ENCODE results near the gene MICAL2.

Gene MICAL2

GRCh38 chr11:12073886-12074285 is 36.5 kb upstream of the MICAL2 start:
- TF ChIP-seq ARNTL (CRISPR knock-in tag; IDR thresholded peaks at IDR 0.05; ENCODE audit: borderline replicate concordance, low read depth): no peak
- TF ChIP-seq TOX (CRISPR knock-in tag; IDR thresholded peaks at IDR 0.05; ENCODE audit: borderline replicate concordance): no peak
- TF ChIP-seq, protein P1, sequence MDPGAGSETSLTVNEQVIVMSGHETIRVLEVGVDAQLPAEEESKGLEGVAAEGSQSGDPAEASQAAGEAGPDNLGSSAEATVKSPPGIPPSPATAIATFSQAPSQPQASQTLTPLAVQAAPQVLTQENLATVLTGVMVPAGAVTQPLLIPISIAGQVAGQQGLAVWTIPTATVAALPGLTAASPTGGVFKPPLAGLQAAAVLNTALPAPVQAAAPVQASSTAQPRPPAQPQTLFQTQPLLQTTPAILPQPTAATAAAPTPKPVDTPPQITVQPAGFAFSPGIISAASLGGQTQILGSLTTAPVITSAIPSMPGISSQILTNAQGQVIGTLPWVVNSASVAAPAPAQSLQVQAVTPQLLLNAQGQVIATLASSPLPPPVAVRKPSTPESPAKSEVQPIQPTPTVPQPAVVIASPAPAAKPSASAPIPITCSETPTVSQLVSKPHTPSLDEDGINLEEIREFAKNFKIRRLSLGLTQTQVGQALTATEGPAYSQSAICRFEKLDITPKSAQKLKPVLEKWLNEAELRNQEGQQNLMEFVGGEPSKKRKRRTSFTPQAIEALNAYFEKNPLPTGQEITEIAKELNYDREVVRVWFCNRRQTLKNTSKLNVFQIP (CRISPR knock-in tag; IDR thresholded peaks at IDR 0.05; ENCODE audit: borderline replicate concordance, low read depth): no peak
- no peak for TF ChIP-seq ZC3H10 (CRISPR knock-in tag; IDR thresholded peaks at IDR 0.05)
- TF ChIP-seq GLIS3 (CRISPR knock-in tag; IDR thresholded peaks at IDR 0.05): no peak
- ATAC-seq: no peak

DNA sequence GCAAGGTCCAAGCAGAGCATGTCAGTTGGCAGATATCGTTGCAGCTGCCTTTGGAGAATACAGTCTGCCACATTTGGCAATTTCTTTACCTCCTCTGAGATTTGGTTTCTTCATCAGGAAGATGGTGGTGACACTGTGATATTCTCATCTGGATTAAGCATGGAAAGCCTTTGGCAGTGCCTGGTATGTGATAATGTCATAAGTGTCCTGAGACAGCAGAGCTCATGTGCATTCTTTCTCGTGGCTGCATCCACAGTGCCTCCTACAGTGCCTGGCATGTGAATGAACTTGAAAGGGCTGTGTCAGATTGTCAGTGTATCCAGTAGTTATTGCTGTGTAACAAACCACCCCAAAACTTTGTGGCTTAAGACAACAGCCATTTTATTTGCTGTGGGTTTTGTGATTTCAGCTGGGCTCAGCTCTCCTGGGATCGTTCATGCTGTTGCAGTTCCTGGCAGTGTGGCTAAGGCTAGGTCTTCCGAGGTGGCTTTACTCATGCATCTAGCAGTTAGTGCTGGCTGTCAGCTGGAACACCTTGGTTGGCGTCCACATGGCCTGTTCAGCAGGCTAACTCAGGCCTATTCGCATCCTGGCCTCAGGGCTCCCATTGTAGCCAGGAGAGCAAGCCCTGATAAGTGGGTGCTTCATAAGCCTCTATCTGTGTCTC is 35.7 kb upstream of the MICAL2 start:
- TF ChIP-seq SNAI2 (CRISPR knock-in tag; IDR thresholded peaks at IDR 0.05) (no peak), PPARA (CRISPR knock-in tag; IDR thresholded peaks at IDR 0.05; ENCODE audit: borderline replicate concordance) (no peak), TOX (CRISPR knock-in tag; IDR thresholded peaks at IDR 0.05; ENCODE audit: borderline replicate concordance) (no peak), GLIS3 (CRISPR knock-in tag; IDR thresholded peaks at IDR 0.05) (no peak), ARNTL (CRISPR knock-in tag; IDR thresholded peaks at IDR 0.05; ENCODE audit: borderline replicate concordance, low read depth) (no peak), BACH2 (CRISPR knock-in tag; IDR thresholded peaks at IDR 0.05; ENCODE audit: borderline replicate concordance) (no peak), ESRRG (CRISPR knock-in tag; IDR thresholded peaks at IDR 0.05) (no peak), ISL1 (CRISPR knock-in tag; IDR thresholded peaks at IDR 0.05) (no peak), PATZ1 (CRISPR knock-in tag; IDR thresholded peaks at IDR 0.05; ENCODE audit: borderline replicate concordance) (no peak), OSR1 (CRISPR knock-in tag; IDR thresholded peaks at IDR 0.05) (no peak)
- TF ChIP-seq, protein P1 (CRISPR knock-in tag; IDR thresholded peaks at IDR 0.05; ENCODE audit: borderline replicate concordance, low read depth): no peak
- ATAC-seq: no peak

GRCh38 chr11:12075291-12075690 is 35.1 kb upstream of the MICAL2 start:
- no peak for TF ChIP-seq ZNF8 (CRISPR knock-in tag; IDR thresholded peaks at IDR 0.05)
- TF ChIP-seq, protein P2, sequence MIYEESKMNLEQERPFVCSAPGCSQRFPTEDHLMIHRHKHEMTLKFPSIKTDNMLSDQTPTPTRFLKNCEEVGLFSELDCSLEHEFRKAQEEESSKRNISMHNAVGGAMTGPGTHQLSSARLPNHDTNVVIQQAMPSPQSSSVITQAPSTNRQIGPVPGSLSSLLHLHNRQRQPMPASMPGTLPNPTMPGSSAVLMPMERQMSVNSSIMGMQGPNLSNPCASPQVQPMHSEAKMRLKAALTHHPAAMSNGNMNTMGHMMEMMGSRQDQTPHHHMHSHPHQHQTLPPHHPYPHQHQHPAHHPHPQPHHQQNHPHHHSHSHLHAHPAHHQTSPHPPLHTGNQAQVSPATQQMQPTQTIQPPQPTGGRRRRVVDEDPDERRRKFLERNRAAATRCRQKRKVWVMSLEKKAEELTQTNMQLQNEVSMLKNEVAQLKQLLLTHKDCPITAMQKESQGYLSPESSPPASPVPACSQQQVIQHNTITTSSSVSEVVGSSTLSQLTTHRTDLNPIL (CRISPR knock-in tag; IDR thresholded peaks at IDR 0.05; ENCODE audit: low read depth): no peak
- TF ChIP-seq, protein P1 (CRISPR knock-in tag; IDR thresholded peaks at IDR 0.05; ENCODE audit: borderline replicate concordance, low read depth): no peak
- TF ChIP-seq PPARA (CRISPR knock-in tag; IDR thresholded peaks at IDR 0.05; ENCODE audit: borderline replicate concordance): no peak
- no peak for TF ChIP-seq ESRRG (CRISPR knock-in tag; IDR thresholded peaks at IDR 0.05)
- no peak for TF ChIP-seq ZFP30 (CRISPR knock-in tag; IDR thresholded peaks at IDR 0.05)
- no peak for TF ChIP-seq ZFP3 (CRISPR knock-in tag; IDR thresholded peaks at IDR 0.05)
- no peak for TF ChIP-seq ZC3H10 (CRISPR knock-in tag; IDR thresholded peaks at IDR 0.05)
- TF ChIP-seq ZNF565 (CRISPR knock-in tag; conservative IDR thresholded peaks at IDR 0.05; ENCODE audit: low read depth): no peak
- TF ChIP-seq CSDC2 (CRISPR knock-in tag; IDR thresholded peaks at IDR 0.05): no peak
- TF ChIP-seq TOX (CRISPR knock-in tag; IDR thresholded peaks at IDR 0.05; ENCODE audit: borderline replicate concordance): no peak
- no peak for TF ChIP-seq BACH2 (CRISPR knock-in tag; IDR thresholded peaks at IDR 0.05; ENCODE audit: borderline replicate concordance)
- no peak for TF ChIP-seq SNAI2 (CRISPR knock-in tag; IDR thresholded peaks at IDR 0.05)
- no peak for ATAC-seq
